Suprapubic skin (tissue), 4 donors: ENCODE measurements around the gene LNX2. TPM values are rescaled to one million over a fixed set of nuclear protein-coding genes. Genes with fewer than 3 reads are reported as not detected.

Experiments
- DNase-seq, 2 donors: peaks; one replicate each; pipeline ENCODE4 v3.0.0-alpha.2; 2019; ENCODE audit warnings: low spot score in 2 of 2
- H3K27ac ChIP-seq: fragments of 200-600 bp; sonication (generic); one replicate; pipeline ENCODE4 v1.5.1; 2019
- H3K27me3 ChIP-seq: fragments of 200-600 bp; sonication (generic); one replicate; pipeline ENCODE4 v1.5.1; 2019
- H3K36me3 ChIP-seq: fragments of 200-600 bp; sonication (generic); one replicate; pipeline ENCODE4 v1.5.1; 2019
- H3K4me1 ChIP-seq: fragments of 200-600 bp; sonication (generic); one replicate; pipeline ENCODE4 v1.5.1; 2019
- H3K4me3 ChIP-seq: fragments of 200-600 bp; sonication (generic); one replicate; pipeline ENCODE4 v1.5.1; 2019; ENCODE audit warnings: mild to moderate bottlenecking
- H3K9me3 ChIP-seq: fragments of 200-600 bp; sonication (generic); one replicate; pipeline ENCODE4 v1.5.1; 2019
- CTCF ChIP-seq, 2 donors: fragments of 200-600 bp in 1 of 2; fragments of 450-650 bp in 1 of 2; sonication (generic) in 1 of 2; IDR thresholded peaks; one replicate each; pipeline ENCODE4 v1.5.1; 2016 to 2019; ENCODE audit warnings: antibody characterized with exemption in 2 of 2, mild to moderate bottlenecking in 1 of 2, moderate library complexity in 1 of 2
- EP300 ChIP-seq: sonication (generic); formaldehyde crosslinking; IDR thresholded peaks from one replicate; pipeline ENCODE4 v1.6.1; 2017; ENCODE audit warnings: antibody characterized with exemption
- POLR2A ChIP-seq, 2 donors: fragments of 450-650 bp; IDR thresholded peaks; one replicate each; pipeline ENCODE4 v1.6.1; 2017; ENCODE audit warnings: antibody characterized with exemption in 2 of 2, mild to moderate bottlenecking in 2 of 2, moderate library complexity in 2 of 2
- POLR2AphosphoS5 ChIP-seq, 3 donors: sonication (generic); formaldehyde crosslinking; IDR thresholded peaks; one replicate each; pipeline ENCODE4 v1.6.1; 2017; ENCODE audit warnings: antibody characterized with exemption in 3 of 3
- WGBS: methylation state at CpG from one replicate; pipeline ENCODE4 v1.1.5; 2018; 5-methylcytosine and 5-hydroxymethylcytosine counted together
- total RNA-seq, 4 donors: library from RNA; depleted of rRNA; stranded (reverse); fragments of >200 nt; gene quantifications; one replicate each; pipeline ENCODE4 v1.1.0, GENCODE V29; 2016

Gene LNX2
- total RNA-seq, 4 donors from 2014 or later, result 11.2 to 15.9 (median 13.6) TPM

GRCh38 chr13:27658546-27658945 is 38.2 kb upstream of the LNX2 start:
- no peak overlapping the region for H3K4me3 ChIP-seq
- no peak for TF ChIP-seq CTCF (IDR thresholded peaks at IDR 0.05)
- TF ChIP-seq POLR2A (IDR thresholded peaks at IDR 0.05), result no peak
- no peak for TF ChIP-seq EP300
- no peak for TF ChIP-seq POLR2AphosphoS5 (IDR thresholded peaks at IDR 0.05)
- no peak for DNase-seq
- H3K27ac ChIP-seq, result no peak overlapping the region
- peaks cover 49% of the 10 kb centered on the region for H3K4me1 ChIP-seq
- H3K27me3 ChIP-seq, result no peaks in the 10 kb centered on the region
- H3K9me3 ChIP-seq, result no peaks in the 10 kb centered on the region
- no peaks in the 10 kb centered on the region for H3K36me3 ChIP-seq

- 86% methylated on average over 2 of the region's 2 CpGs for WGBS
- DNase-seq, result no peak
Measured at GRCh38 chr13:27657724-27658123, 37.4 kb upstream of the LNX2 start.

GRCh38 chr13:27654816-27655215 is 34.5 kb upstream of the LNX2 start:
- peaks cover 38% of the 10 kb centered on the region for H3K4me1 ChIP-seq
- TF ChIP-seq EP300, result no peak
- TF ChIP-seq CTCF (IDR thresholded peaks at IDR 0.05), result no peak
- TF ChIP-seq POLR2AphosphoS5 (IDR thresholded peaks at IDR 0.05), result no peak
- WGBS, result 83% methylated on average over 1 of the region's 1 CpG

More at GRCh38 chr13:27657724-27658123, 37.4 kb upstream of the LNX2 start:
- no peaks in the 10 kb centered on the region for H3K9me3 ChIP-seq
- H3K36me3 ChIP-seq, result no peaks in the 10 kb centered on the region
- TF ChIP-seq EP300, result no peak
- TF ChIP-seq POLR2AphosphoS5 (IDR thresholded peaks at IDR 0.05), result no peak
- no peak for TF ChIP-seq CTCF (IDR thresholded peaks at IDR 0.05)
- no peak for TF ChIP-seq POLR2A (IDR thresholded peaks at IDR 0.05)
- no peak overlapping the region for H3K4me3 ChIP-seq
- H3K4me1 ChIP-seq, result peaks cover 42% of the 10 kb centered on the region
- H3K27me3 ChIP-seq, result no peaks in the 10 kb centered on the region
- H3K27ac ChIP-seq, result no peak overlapping the region

GRCh38 chr13:27654059-27654458 is 33.7 kb upstream of the LNX2 start:
- Histone ChIP-seq H3K4me3 (no peak overlapping the region), H3K36me3 (peaks cover 28% of the 10 kb centered on the region), H3K4me1 (peaks cover 34% of the 10 kb centered on the region), H3K9me3 (peaks cover 6% of the 10 kb centered on the region), H3K27ac (no peak overlapping the region), H3K27me3 (no peaks in the 10 kb centered on the region)
- no peak for DNase-seq
- TF ChIP-seq EP300 (no peak), POLR2AphosphoS5 (IDR thresholded peaks at IDR 0.05) (no peak), POLR2A (IDR thresholded peaks at IDR 0.05) (no peak), CTCF (IDR thresholded peaks at IDR 0.05) (no peak)
- 68% methylated on average over 3 of the region's 3 CpGs for WGBS

More at GRCh38 chr13:27654816-27655215, 34.5 kb upstream of the LNX2 start:
- Histone ChIP-seq H3K4me3 (no peak overlapping the region), H3K9me3 (peaks cover 3% of the 10 kb centered on the region), H3K27ac (no peak overlapping the region), H3K27me3 (no peaks in the 10 kb centered on the region), H3K36me3 (peaks cover 20% of the 10 kb centered on the region)
- DNase-seq, result no peak

GRCh38 chr13:27650312-27650711 is 30.0 kb upstream of the LNX2 start:
- no peak for TF ChIP-seq POLR2AphosphoS5 (IDR thresholded peaks at IDR 0.05)
- no peak for DNase-seq
- no peak overlapping the region for H3K4me3 ChIP-seq
- no peak overlapping the region for H3K27ac ChIP-seq
- peaks cover 24% of the 10 kb centered on the region for H3K4me1 ChIP-seq
- 91% methylated on average over 1 of the region's 1 CpG for WGBS
- peaks cover 37% of the 10 kb centered on the region for H3K36me3 ChIP-seq
- H3K27me3 ChIP-seq, result no peaks in the 10 kb centered on the region
- H3K9me3 ChIP-seq, result peaks cover 6% of the 10 kb centered on the region

- Histone ChIP-seq H3K9me3 (no peaks in the 10 kb centered on the region), H3K27me3 (no peaks in the 10 kb centered on the region), H3K36me3 (peaks cover 12% of the 10 kb centered on the region), H3K4me1 (peaks cover 46% of the 10 kb centered on the region), H3K27ac (peak overlapping the region; percentile 62), H3K4me3 (no peak overlapping the region)
- WGBS, result 0% methylated on average over 1 of the region's 1 CpG
- no peak for TF ChIP-seq POLR2AphosphoS5 (IDR thresholded peaks at IDR 0.05)
- no peak for TF ChIP-seq CTCF (IDR thresholded peaks at IDR 0.05)
- no peak for TF ChIP-seq POLR2A (IDR thresholded peaks at IDR 0.05)
- TF ChIP-seq EP300, result no peak
- DNase-seq, result no peak
Measured at GRCh38 chr13:27644302-27644701, 24.0 kb upstream of the LNX2 start.
